HepG2 (cell line): ENCODE measurements around the gene C22orf39. TPM values are rescaled to one million over a fixed set of nuclear protein-coding genes. Genes with fewer than 3 reads are reported as not detected.
A peak's percentile ranks its signal among the peaks of the same experiment; 100 is the strongest.

Experiments
- ARHGAP35 ChIP-seq: sonication (generic); formaldehyde crosslinking; IDR thresholded peaks from 2 replicates; pipeline ENCODE4 v1.9.0; 2022; ENCODE audit warnings: mild to moderate bottlenecking, inconsistent platforms, moderate library complexity, missing genetic modification reagents, borderline replicate concordance
- BRD4 ChIP-seq: sonication (generic); formaldehyde crosslinking; IDR thresholded peaks from 2 replicates; pipeline ENCODE4 v1.4.0; 2020; ENCODE audit warnings: missing genetic modification reagents
- GABPA ChIP-seq, 2 experiments: IDR thresholded peaks; 2 replicates each; pipeline ENCODE4 v1.6.1; 2011 to 2016; ENCODE audit warnings: low read depth in 2 of 2, low read length in 1 of 2, missing biosample characterization in 1 of 2, missing genetic modification characterization in 1 of 2
- HNF4A ChIP-seq: sonication (generic); formaldehyde crosslinking; IDR thresholded peaks from 2 replicates; pipeline ENCODE4 v1.4.0; 2020; ENCODE audit warnings: missing genetic modification reagents
- HNRNPH1 ChIP-seq: fragments of 200-400 bp; formaldehyde crosslinking; optimal IDR thresholded peaks from 2 replicates; pipeline ENCODE3; 2017; ENCODE audit warnings: mild to moderate bottlenecking, low read depth, low read length
- ISX ChIP-seq: sonication (generic); formaldehyde crosslinking; conservative IDR thresholded peaks from 2 replicates; pipeline ENCODE4 v1.5.0; 2020; ENCODE audit warnings: missing genetic modification reagents
- KDM1A ChIP-seq: IDR thresholded peaks from 2 replicates; pipeline ENCODE4 v1.6.1; 2016; ENCODE audit warnings: missing compliant biosample characterization
- MTF1 ChIP-seq: sonication (generic); formaldehyde crosslinking; IDR thresholded peaks from 2 replicates; pipeline ENCODE4 v1.5.0; 2020; ENCODE audit warnings: missing genetic modification reagents
- MYC ChIP-seq: sonication (generic); formaldehyde crosslinking; IDR thresholded peaks from 2 replicates; pipeline ENCODE4 v1.9.0; 2021; ENCODE audit warnings: missing genetic modification reagents, borderline replicate concordance
- NFATC3 ChIP-seq: sonication (generic); formaldehyde crosslinking; IDR thresholded peaks from 2 replicates; pipeline ENCODE4 v1.5.1; 2020; ENCODE audit warnings: mild to moderate bottlenecking, missing genetic modification reagents
- NKX3-1 ChIP-seq: sonication (generic); formaldehyde crosslinking; IDR thresholded peaks from 2 replicates; pipeline ENCODE4 v1.5.0; 2020; ENCODE audit warnings: missing genetic modification reagents
- NPAS2 ChIP-seq: sonication (generic); formaldehyde crosslinking; IDR thresholded peaks from 2 replicates; pipeline ENCODE4 v1.8.0; 2022; ENCODE audit warnings: mild to moderate bottlenecking, missing genetic modification reagents, borderline replicate concordance
- ZNF335 ChIP-seq: sonication (generic); formaldehyde crosslinking; IDR thresholded peaks from 2 replicates; pipeline ENCODE4 v1.4.0; 2020; ENCODE audit warnings: missing genetic modification reagents
- ZNF746 ChIP-seq: sonication (generic); formaldehyde crosslinking; IDR thresholded peaks from 2 replicates; pipeline ENCODE4 v1.8.0; 2022; ENCODE audit warnings: mild to moderate bottlenecking, missing genetic modification reagents
- ZNF816 ChIP-seq: sonication (generic); formaldehyde crosslinking; IDR thresholded peaks from 2 replicates; pipeline ENCODE4 v1.8.0; 2022; ENCODE audit warnings: missing genetic modification reagents, mild to moderate bottlenecking, borderline replicate concordance
- ZNF850 ChIP-seq: sonication (generic); formaldehyde crosslinking; conservative IDR thresholded peaks from 2 replicates; pipeline ENCODE4 v1.9.0; 2021; ENCODE audit warnings: mild to moderate bottlenecking, missing genetic modification reagents
- ZNF883 ChIP-seq: sonication (generic); formaldehyde crosslinking; IDR thresholded peaks from 2 replicates; pipeline ENCODE4 v1.5.1; 2020; ENCODE audit warnings: mild to moderate bottlenecking, missing genetic modification reagents; ENCODE audit errors: not compliant biosample characterization
- polyA plus RNA-seq, 8 experiments: library from polyadenylated mRNA; depleted of rRNA in 3 of 8; stranded (reverse) in 7 of 8; unstranded in 1 of 8; fragments of >200 nt; fragmentation: Illumina TruSeq in 4 of 8; extraction: Trizol in 4 of 8; gene quantifications; 2 replicates each; pipeline versions ENCODE4 v1.2.1 to v1.2.3, GENCODE V29; 2011 to 2016; ENCODE audit warnings: low read depth in 4 of 8, missing spikeins in 1 of 8, mixed read lengths in 1 of 8; ENCODE audit not compliant: insufficient read depth in 1 of 8
- total RNA-seq, 5 experiments: library from RNA; depleted of rRNA; stranded (reverse); fragments of >200 nt; fragmentation: Illumina TruSeq; extraction: Trizol; gene quantifications; 2 replicates each; pipeline ENCODE4 v1.2.3, GENCODE V29; 2016; ENCODE audit warnings: low read depth in 1 of 5
- TF ChIP-seq, protein P1 (sequence below): IDR thresholded peaks from 2 replicates; pipeline ENCODE4 v1.6.1; 2016
- TF ChIP-seq, protein P2 (sequence below): sonication (generic); formaldehyde crosslinking; conservative IDR thresholded peaks from 2 replicates; pipeline ENCODE4 v1.8.1; 2023; ENCODE audit warnings: missing genetic modification reagents
- TF ChIP-seq, protein P3 (sequence below): sonication (generic); formaldehyde crosslinking; IDR thresholded peaks from 2 replicates; pipeline ENCODE4 v1.4.0; 2020; ENCODE audit warnings: missing genetic modification reagents
- TF ChIP-seq, protein P4 (sequence below): sonication (generic); formaldehyde crosslinking; IDR thresholded peaks from 2 replicates; pipeline ENCODE4 v1.5.1; 2020; ENCODE audit warnings: mild to moderate bottlenecking, missing genetic modification reagents, borderline replicate concordance

C22orf39 gene
- total and polyA plus RNA-seq, 2 of the 13 experiments (the other 11 are each of a cell fraction or from before 2014, with no cell fraction given), result 23.4 to 26.4 TPM

DNA sequence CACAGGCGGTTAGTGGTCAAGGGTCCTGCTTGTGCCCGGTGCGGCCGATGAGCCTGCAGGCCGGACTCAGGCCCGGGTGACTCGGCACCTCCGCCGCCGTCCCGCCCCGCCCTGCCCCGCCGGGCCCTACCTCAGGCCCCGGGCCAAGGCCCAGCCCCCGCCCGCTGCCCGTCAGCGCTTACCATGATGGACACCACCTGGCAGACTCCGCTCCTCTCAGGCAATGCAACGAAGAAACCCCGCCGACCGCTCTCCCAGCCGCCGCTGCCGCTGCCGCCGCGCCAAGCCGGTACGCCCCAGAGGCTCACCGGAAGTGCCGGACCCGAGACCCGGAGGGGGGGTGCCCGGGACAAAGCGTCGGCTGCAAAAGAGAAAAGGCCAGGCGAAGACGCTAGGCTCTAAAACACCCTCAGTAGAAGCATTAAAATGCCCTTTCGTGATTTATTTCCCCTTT is 31.4 kb upstream of the C22orf39 start, which contains the start of gene UFD1 (continued):
- TF ChIP-seq NPAS2 (CRISPR knock-in tag) (no peak), MYC (CRISPR knock-in tag) (peak; percentile 43; the same call in 1 of the 2 replicates), ZNF816 (CRISPR knock-in tag) (no peak), ZNF850 (CRISPR knock-in tag) (no peak), NKX3-1 (CRISPR knock-in tag) (no peak), KDM1A (CRISPR knock-in tag) (no peak), MTF1 (CRISPR knock-in tag) (no peak), HNF4A (no peak), NFATC3 (CRISPR knock-in tag) (no peak), GABPA (IDR thresholded peaks at IDR 0.05; ENCODE audit: low read depth, low read length) (peak; percentile 74), GABPA (CRISPR knock-in tag; IDR thresholded peaks at IDR 0.05; ENCODE audit: low read depth) (peak; percentile 89), HNRNPH1 (no peak), ZNF335 (CRISPR knock-in tag) (no peak), ZNF883 (CRISPR knock-in tag) (no peak), ARHGAP35 (no peak), BRD4 (CRISPR knock-in tag) (no peak), ZNF746 (no peak), ISX (CRISPR knock-in tag) (no peak)
- TF ChIP-seq, protein P1, sequence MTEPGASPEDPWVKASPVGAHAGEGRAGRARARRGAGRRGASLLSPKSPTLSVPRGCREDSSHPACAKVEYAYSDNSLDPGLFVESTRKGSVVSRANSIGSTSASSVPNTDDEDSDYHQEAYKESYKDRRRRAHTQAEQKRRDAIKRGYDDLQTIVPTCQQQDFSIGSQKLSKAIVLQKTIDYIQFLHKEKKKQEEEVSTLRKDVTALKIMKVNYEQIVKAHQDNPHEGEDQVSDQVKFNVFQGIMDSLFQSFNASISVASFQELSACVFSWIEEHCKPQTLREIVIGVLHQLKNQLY (CRISPR knock-in tag), result no peak
- TF ChIP-seq, protein P2, sequence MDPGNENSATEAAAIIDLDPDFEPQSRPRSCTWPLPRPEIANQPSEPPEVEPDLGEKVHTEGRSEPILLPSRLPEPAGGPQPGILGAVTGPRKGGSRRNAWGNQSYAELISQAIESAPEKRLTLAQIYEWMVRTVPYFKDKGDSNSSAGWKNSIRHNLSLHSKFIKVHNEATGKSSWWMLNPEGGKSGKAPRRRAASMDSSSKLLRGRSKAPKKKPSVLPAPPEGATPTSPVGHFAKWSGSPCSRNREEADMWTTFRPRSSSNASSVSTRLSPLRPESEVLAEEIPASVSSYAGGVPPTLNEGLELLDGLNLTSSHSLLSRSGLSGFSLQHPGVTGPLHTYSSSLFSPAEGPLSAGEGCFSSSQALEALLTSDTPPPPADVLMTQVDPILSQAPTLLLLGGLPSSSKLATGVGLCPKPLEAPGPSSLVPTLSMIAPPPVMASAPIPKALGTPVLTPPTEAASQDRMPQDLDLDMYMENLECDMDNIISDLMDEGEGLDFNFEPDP (CRISPR knock-in tag), result no peak
- TF ChIP-seq, protein P3, sequence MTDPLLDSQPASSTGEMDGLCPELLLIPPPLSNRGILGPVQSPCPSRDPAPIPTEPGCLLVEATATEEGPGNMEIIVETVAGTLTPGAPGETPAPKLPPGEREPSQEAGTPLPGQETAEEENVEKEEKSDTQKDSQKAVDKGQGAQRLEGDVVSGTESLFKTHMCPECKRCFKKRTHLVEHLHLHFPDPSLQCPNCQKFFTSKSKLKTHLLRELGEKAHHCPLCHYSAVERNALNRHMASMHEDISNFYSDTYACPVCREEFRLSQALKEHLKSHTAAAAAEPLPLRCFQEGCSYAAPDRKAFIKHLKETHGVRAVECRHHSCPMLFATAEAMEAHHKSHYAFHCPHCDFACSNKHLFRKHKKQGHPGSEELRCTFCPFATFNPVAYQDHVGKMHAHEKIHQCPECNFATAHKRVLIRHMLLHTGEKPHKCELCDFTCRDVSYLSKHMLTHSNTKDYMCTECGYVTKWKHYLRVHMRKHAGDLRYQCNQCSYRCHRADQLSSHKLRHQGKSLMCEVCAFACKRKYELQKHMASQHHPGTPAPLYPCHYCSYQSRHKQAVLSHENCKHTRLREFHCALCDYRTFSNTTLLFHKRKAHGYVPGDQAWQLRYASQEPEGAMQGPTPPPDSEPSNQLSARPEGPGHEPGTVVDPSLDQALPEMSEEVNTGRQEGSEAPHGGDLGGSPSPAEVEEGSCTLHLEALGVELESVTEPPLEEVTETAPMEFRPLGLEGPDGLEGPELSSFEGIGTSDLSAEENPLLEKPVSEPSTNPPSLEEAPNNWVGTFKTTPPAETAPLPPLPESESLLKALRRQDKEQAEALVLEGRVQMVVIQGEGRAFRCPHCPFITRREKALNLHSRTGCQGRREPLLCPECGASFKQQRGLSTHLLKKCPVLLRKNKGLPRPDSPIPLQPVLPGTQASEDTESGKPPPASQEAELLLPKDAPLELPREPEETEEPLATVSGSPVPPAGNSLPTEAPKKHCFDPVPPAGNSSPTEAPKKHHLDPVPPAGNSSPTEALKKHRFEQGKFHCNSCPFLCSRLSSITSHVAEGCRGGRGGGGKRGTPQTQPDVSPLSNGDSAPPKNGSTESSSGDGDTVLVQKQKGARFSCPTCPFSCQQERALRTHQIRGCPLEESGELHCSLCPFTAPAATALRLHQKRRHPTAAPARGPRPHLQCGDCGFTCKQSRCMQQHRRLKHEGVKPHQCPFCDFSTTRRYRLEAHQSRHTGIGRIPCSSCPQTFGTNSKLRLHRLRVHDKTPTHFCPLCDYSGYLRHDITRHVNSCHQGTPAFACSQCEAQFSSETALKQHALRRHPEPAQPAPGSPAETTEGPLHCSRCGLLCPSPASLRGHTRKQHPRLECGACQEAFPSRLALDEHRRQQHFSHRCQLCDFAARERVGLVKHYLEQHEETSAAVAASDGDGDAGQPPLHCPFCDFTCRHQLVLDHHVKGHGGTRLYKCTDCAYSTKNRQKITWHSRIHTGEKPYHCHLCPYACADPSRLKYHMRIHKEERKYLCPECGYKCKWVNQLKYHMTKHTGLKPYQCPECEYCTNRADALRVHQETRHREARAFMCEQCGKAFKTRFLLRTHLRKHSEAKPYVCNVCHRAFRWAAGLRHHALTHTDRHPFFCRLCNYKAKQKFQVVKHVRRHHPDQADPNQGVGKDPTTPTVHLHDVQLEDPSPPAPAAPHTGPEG, result no peak
- TF ChIP-seq, protein P4, sequence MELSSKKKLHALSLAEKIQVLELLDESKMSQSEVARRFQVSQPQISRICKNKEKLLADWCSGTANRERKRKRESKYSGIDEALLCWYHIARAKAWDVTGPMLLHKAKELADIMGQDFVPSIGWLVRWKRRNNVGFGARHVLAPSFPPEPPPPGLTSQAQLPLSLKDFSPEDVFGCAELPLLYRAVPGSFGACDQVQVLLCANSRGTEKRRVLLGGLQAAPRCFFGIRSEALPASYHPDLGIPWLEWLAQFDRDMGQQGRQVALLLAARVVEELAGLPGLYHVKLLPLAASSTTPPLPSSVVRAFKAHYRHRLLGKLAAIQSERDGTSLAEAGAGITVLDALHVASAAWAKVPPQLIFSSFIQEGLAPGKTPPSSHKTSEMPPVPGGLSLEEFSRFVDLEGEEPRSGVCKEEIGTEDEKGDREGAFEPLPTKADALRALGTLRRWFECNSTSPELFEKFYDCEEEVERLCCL (CRISPR knock-in tag), result no peak
